GM18519 (cell line): ENCODE data around the gene NXPE1.
"Not testable (repeated sequence)": the region's sequence is repeated elsewhere in the genome, so short reads cannot be mapped to it uniquely, and the experiment has no call there.

Source experiments
- ATAC-seq: cut with Tn5 transposase; IDR thresholded peaks from one replicate; pipeline ENCODE4 v1.9.1; 2021; ENCODE audit warnings: mild to moderate bottlenecking, moderate library complexity; ENCODE audit not compliant: unreplicated experiment, low FRiP score

Gene NXPE1

DNA sequence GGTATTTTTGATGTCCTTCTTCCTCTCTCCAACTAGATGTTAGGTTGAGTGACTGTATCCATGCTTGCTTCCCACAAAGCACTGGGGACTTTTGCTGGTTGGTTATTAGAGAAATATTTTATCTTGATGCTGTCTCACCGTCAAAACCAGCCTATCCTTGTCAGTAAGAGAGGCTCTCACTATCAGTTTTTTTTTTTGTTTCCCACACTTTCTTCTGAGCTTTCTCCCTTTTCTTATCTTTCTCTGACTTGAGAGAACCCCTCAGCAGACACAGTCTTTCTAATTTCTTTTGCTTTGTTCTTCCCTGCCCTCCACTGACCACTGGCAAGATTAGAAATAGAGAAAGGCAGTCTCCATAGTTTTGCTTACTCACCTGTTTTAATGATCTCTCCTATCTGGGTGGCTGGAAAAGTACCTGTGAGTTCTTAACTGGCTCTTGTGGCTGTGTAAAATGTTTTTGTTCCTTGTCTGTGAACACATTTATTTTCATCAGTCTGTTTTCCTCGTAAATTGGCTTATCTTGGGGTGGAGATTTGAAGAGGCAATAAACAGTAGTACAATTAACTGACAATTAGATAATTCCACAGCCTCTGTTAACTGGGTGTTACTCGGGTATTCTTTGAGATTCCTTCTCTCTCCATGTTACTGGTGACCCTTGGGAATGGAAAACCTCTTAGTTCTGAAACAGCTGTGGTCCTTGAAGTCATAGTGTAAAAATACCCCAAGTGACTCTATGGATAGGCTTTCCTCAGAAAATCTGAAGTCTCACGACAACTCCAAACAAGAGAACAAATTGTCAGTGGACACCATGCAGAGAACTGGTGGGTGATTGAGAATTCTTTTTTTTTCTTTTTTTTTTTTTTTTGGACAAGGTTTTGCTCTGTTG, at the start of gene NXPE1:
Gene NXPE1 (minus strand): TSS at position 457 of the 886 bp plus-strand sequence. CDS start 8,680 bp downstream, outside the sequence.
- no peak for ATAC-seq

DNA sequence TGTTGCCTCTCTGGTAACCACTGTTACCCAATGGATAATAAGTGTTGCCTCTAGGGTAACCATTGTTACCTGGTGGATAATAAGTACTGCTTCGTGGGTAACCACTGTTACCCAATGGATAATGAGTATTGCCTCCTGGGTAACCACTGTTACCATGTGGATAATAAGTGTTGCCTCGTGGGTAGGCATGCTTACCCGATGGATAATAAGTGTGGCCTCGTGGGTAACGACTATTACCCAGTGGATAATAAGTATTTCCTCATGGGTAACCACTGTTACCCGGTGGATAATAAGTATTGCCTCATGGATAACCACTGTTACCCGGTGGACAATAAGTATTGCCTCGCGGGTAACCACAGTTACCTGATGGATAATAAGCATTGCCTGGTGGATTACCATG, 49.7 kb upstream of the NXPE1 start:
- no peak for ATAC-seq

DNA sequence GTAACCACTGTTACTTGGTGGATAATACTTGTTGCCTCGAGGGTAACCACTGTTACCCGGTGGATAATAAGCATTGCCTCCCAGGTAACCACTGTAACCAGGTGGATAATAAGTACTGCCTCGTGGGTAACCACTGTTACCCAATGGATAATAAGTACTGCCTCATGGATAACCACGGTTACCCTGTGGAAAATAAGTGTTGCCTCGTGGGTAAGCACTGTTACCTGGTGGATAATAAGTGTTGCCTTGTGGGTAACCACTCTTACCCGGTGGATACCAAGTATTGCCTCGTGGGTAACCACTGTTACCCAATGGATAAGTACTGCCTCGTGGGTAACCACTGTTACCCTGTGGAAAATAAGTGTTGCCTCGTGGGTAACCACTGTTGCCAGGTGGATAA, 48.9 kb upstream of the NXPE1 start:
- ATAC-seq = not testable (repeated sequence)

DNA sequence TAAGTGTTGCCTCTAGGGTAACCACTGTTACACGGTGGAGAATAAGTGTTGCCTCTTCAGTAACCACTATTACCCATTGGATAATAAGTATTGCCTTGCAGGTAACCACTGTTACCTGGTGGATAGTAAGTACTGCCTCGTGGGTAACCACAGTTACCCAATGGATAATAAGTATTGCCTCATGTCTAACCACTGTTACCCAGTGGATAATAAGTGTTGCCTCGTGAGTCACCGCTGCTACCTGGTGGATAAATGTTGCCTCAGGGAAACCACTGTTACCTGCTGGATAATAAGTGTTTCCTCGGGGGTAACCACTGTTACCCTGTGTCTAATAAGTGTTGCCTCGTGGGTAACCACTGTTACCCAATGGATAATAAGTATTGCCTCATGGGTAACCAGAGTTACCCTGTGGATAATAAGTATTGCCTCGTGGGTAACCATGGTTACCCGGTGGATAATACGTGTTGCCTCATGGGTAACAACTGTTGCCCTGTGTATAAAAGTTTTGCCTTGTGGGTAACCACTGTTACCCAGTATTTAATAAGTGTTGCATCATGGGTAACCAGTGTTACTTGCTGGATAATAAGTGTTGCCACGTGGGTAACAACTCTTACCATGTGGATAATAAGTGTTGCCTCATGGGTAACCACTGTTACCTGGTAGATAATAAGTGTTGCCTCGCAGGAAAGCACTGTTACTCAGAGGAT, 48.2 kb upstream of the NXPE1 start:
- ATAC-seq = no peak

DNA sequence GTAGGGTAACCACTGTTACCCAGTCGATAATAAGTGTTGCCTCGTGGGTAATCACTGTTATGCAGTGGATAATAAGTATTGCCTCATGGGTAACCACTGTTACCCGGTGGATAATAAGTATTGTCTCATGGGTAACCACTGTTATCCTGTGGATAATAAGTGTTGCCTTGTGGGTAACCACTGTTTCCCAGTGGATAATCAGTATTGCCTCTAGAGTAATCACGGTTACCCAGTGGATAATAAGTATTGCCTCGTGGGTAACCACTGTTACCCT, 47.1 kb upstream of the NXPE1 start:
- not testable (repeated sequence) for ATAC-seq

DNA sequence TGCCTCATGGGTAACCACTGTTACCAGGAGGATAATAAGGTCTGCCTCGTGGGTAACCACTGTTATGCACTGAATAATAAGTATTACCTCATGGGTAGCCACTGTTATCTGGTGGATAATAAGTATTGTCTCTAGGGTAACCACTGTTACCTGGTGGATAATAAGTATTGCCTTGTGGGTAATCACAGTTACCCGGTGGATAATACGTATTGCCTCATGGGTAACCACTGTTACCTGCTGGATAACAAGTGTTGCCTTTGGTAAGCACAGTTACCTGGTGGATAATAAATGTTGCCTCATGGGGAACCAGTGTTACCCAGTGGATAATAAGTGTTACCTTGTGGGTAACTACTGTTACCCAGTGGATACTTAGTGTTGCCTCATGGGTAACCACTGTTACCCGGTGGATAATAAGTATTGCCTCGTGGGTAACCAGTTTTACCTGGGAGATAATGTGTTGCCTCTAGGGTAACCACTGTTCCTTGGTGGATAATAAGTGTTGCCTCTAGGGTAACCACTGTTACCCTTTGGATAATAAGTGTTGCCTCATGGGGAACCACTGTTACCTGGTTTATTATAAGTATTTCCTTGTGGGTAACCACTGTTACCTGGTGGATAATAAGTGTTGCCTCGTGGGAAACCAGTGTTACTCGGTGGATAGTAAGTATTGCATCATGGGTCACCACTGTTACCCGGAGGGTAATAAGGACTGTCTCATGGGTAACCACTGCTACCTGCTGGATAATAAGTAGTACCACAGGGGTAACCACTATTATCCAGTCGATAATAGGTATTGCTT, 46.5 kb upstream of the NXPE1 start:
- ATAC-seq = no peak

DNA sequence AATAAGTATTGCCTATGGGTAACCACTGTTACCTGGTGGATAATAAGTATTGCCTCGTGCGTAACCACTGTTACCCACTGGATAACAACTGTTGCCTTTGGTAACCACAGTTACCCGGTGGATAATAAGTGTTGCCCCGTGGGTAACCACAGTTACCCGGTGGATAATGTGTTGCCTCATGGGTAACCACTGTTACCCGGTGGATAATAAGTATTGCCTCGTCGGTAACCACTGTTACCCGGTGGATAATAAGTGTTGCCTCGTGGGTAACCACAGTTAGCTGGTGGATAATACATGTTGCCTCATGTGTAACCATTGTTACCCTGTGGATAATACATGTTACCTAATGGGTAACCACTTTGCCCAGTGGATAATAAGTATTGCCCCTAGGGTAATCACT, 45.7 kb upstream of the NXPE1 start:
- no peak for ATAC-seq

DNA sequence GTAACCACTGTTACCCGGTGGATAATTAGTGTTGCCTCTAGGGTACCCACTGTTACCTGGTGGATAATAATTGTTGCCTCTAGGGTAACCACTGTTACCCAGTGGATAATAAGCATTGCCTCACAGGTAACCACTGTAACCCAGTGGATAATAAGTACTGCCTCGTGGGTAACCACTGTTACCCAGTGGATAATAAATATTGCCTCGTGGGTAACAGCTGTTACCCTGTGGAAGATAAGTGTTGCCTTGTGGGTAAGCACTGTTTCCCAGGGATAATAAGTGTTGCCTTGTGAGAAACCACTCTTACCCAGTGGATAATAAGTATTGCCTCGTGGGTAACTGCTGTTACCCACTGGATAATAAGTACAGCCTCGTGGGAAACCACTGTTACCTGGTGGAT, 45.2 kb upstream of the NXPE1 start:
- ATAC-seq = no peak

DNA sequence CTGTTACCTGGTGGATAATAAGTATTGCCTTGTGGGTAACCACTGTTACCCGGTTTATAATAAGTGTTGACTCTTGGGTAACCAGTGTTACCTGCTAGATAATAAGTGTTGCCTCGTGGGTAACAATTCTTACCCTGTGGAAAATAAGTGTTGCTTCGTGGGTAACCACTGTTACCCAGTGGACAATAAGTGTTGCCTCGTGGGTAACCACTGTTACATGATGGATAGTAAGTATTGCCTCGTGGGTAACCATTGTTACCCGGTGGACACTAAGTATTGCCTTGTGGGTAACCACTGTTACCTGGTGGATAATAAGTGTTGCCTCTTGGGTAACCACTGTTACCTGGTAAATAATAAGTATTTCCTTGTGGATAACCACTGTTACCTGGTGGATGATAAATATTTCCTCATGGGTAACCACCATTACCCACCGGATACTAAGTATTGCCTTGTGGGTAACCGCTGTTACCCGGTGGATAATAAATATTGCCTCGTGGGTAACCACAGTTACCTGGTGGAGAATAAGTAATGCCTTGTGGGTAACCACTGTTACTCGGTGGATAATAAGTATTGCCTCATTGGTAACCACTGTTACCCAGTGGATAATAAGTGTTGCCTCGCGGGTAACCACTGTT, 44.6 kb upstream of the NXPE1 start:
- ATAC-seq = no peak

DNA sequence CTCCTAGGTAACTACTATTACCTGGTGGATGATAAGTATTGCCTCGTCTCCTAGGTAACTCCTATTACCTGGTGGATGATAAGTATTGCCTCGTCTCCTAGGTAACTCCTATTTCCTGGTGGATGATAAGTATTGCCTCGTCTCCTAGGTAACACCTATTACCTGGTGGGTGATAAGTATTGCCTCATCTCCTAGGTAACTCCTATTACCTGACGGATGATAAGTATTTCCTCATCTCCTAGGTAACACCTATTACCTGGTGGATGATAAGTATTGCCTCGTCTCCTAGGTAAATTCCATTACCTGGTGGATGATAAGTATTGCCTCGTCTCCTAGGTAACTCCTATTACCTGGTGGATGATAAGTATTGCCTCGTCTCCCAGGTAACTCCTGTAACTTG, 43.5 kb upstream of the NXPE1 start:
- ATAC-seq = not testable (repeated sequence)

GRCh38 chr11:114598461-114598860, 38.8 kb upstream of the NXPE1 start:
- no peak for ATAC-seq

- ATAC-seq = no peak
These were observed 36.7 kb upstream of the NXPE1 start for GRCh38 chr11:114596175-114596919.

GRCh38 chr11:114595571-114595970, 35.9 kb upstream of the NXPE1 start, which contains the start of gene NXPE4:
Gene NXPE4 (minus strand): TSS chr11:114595786. CDS start chr11:114594759, 1,027 bp downstream.
- ATAC-seq = no peak

- no peak for ATAC-seq
These were observed 35.0 kb upstream of the NXPE1 start for GRCh38 chr11:114594703-114595102.

- ATAC-seq = no peak
These were observed 27.8 kb upstream of the NXPE1 start for GRCh38 chr11:114587398-114587953.

DNA sequence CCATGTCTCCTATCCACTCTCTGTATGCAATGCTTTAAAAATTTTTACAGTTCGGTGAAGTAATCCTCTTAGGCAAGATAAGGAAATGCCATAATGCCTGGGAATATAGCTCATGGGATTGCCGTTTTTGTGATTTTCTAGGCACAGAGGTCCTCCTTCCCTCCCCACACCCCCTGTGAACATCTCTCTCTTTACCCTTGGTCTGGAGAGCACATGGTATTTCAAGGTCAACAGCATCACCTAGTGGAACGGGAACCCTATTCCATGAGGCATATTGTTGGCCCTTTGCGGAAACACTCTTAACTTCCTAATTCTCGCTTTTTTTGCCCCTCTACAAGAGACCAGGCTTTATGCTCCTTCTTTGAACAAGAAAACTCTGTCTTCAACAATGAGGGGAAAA, 27.1 kb upstream of the NXPE1 start:
- no peak for ATAC-seq

GRCh38 chr11:114571712-114572111, 12.0 kb upstream of the NXPE1 start:
- ATAC-seq = no peak

DNA sequence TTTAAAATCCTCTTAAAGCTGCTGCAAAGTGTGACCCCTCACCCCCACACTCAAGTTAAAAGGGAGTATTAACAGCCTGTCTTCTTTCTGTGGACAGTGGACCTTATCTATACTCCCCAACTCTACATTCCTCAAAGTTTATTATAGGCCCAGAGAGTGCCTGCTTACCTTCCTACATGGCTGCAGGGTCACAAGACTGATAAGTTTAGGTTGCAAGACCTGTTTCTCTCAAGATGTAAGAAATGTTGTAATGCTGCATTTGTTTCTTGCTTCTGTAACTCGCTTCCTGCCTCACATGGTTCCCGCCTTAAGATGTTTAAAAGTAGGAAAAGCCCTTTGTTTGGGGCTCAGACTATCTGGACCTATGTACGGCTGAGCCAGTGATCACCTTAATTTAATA, 10.1 kb upstream of the NXPE1 start:
- ATAC-seq = no peak

- no peak for ATAC-seq
These were observed 6.6 kb upstream of the NXPE1 start for GRCh38 chr11:114566276-114566675.

DNA sequence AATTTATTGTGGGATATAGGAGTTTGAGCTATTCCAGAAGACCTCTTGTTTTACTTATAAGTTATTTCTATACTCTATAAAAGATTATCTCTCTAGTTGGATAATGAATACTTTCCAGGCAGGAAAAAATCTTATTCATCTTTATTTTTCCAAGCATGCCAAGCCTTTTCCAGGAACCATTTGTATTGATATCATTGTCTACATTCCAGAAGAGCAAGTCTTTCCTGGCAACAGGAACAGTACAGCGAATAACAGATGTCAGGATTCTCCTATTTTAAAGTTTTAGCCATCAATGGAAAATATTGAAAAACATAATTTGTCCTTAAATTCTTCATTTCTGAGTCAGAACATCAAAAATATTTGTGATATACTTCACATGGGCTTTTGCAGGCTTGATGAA, 5.2 kb upstream of the NXPE1 start:
- ATAC-seq = no peak
